Neural progenitor cell (in vitro differentiated cells): ENCODE results near the gene CYP26C1. TPM values are rescaled to one million over a fixed set of nuclear protein-coding genes. Genes with fewer than 3 reads are reported as not detected.

Source experiments
- DNase-seq: peaks from one replicate; pipeline ENCODE4 v3.0.0-alpha.2; 2016; ENCODE audit warnings: low spot score
- H2AFZ ChIP-seq: fragments of 200-600 bp; sonication (generic); replicated peaks from 2 replicates; pipeline ENCODE4 v1.6.1; 2016; ENCODE audit warnings: antibody characterized with exemption
- H3F3A ChIP-seq: fragments of 200-600 bp; sonication (generic); 2 replicates; pipeline ENCODE4 v1.6.1; 2016; ENCODE audit warnings: antibody characterized with exemption, low read depth
- H3K27ac ChIP-seq: fragments of 200-600 bp; sonication (generic); 2 replicates; pipeline ENCODE4 v1.5.1; 2016; ENCODE audit warnings: mild to moderate bottlenecking
- H3K27me3 ChIP-seq: fragments of 200-600 bp; sonication (generic); 2 replicates; pipeline ENCODE4 v1.6.1; 2016; ENCODE audit warnings: mild to moderate bottlenecking, moderate library complexity
- H3K36me3 ChIP-seq: fragments of 200-600 bp; sonication (generic); 2 replicates; pipeline ENCODE4 v1.5.1; 2016
- H3K4me1 ChIP-seq: fragments of 200-600 bp; sonication (generic); 2 replicates; pipeline ENCODE4 v1.6.1; 2016; ENCODE audit warnings: mixed run types
- H3K4me2 ChIP-seq: fragments of 200-600 bp; sonication (generic); 2 replicates; pipeline ENCODE4 v1.6.1; 2016
- H3K4me3 ChIP-seq: fragments of 200-600 bp; sonication (generic); 2 replicates; pipeline ENCODE4 v1.5.1; 2016
- H3K79me2 ChIP-seq: fragments of 200-600 bp; sonication (generic); 2 replicates; pipeline ENCODE4 v1.6.1; 2016; ENCODE audit warnings: low read depth
- H3K9ac ChIP-seq: fragments of 200-600 bp; sonication (generic); 2 replicates; pipeline ENCODE4 v1.6.1; 2016
- H3K9me3 ChIP-seq: fragments of 200-600 bp; sonication (generic); 2 replicates; pipeline ENCODE4 v1.5.1; 2016; ENCODE audit warnings: low read depth
- H4K20me1 ChIP-seq: fragments of 200-600 bp; sonication (generic); 2 replicates; pipeline ENCODE4 v1.6.1; 2016; ENCODE audit warnings: low read depth
- H3K27ac Mint-ChIP-seq: 3 replicates; pipeline ENCODE4 v1.8.0; 2021; ENCODE audit warnings: mixed read lengths
- H3K27me3 Mint-ChIP-seq: 2 replicates; pipeline ENCODE4 v1.8.0; 2022; ENCODE audit warnings: low read depth, mild to moderate bottlenecking, inconsistent platforms, moderate library complexity, mixed read lengths; ENCODE audit not compliant: insufficient read depth
- H3K36me3 Mint-ChIP-seq: 3 replicates; pipeline ENCODE4 v1.8.0; 2021; ENCODE audit warnings: mixed read lengths
- H3K4me1 Mint-ChIP-seq: 3 replicates; pipeline ENCODE4 v1.8.0; 2021; ENCODE audit warnings: mixed read lengths
- H3K4me3 Mint-ChIP-seq: 3 replicates; pipeline ENCODE4 v1.8.0; 2021; ENCODE audit warnings: mild to moderate bottlenecking, moderate library complexity, mixed read lengths
- H3K9me3 Mint-ChIP-seq: 3 replicates; pipeline ENCODE4 v1.8.0; 2020; ENCODE audit warnings: mixed read lengths
- EZH2 ChIP-seq: fragments of 200-600 bp; sonication (generic); IDR thresholded peaks from 2 replicates; pipeline ENCODE4 v1.6.1; 2017; ENCODE audit warnings: antibody characterized with exemption, mild to moderate bottlenecking, moderate library complexity
- EZH2phosphoT487 ChIP-seq: fragments of 200-600 bp; sonication (generic); IDR thresholded peaks from 2 replicates; pipeline ENCODE4 v1.6.1; 2017; ENCODE audit warnings: antibody characterized with exemption
- total RNA-seq: library from RNA; depleted of rRNA; stranded (reverse); fragments of >200 nt; gene quantifications from 2 replicates; pipeline ENCODE4 v1.2.3, GENCODE V29; 2015; ENCODE audit warnings: low replicate concordance
- TF ChIP-seq, protein P1 (sequence below): fragments of 200-600 bp; sonication (generic); IDR thresholded peaks from 2 replicates; pipeline ENCODE4 v1.5.1; 2017; ENCODE audit warnings: antibody characterized with exemption, mild to moderate bottlenecking

CYP26C1 gene
- total RNA-seq, 1 donor from 2014 or later = 0.04 TPM

- no peak overlapping the region for H3K4me2 ChIP-seq
- peaks cover 8% of the 10 kb centered on the region for H3K27me3 Mint-ChIP-seq
- peak; percentile 73 for DNase-seq
- H3K79me2 ChIP-seq = no peaks in the 10 kb centered on the region
- no peak overlapping the region for H3K9ac ChIP-seq
- no peak overlapping the region for H2AFZ ChIP-seq
- no peaks in the 10 kb centered on the region for H3K4me1 ChIP-seq
- H3K4me3 Mint-ChIP-seq = no peak overlapping the region
- H3K4me3 ChIP-seq = no peak overlapping the region
- no peak for TF ChIP-seq EZH2
- no peak for TF ChIP-seq EZH2phosphoT487
- TF ChIP-seq, protein P1, sequence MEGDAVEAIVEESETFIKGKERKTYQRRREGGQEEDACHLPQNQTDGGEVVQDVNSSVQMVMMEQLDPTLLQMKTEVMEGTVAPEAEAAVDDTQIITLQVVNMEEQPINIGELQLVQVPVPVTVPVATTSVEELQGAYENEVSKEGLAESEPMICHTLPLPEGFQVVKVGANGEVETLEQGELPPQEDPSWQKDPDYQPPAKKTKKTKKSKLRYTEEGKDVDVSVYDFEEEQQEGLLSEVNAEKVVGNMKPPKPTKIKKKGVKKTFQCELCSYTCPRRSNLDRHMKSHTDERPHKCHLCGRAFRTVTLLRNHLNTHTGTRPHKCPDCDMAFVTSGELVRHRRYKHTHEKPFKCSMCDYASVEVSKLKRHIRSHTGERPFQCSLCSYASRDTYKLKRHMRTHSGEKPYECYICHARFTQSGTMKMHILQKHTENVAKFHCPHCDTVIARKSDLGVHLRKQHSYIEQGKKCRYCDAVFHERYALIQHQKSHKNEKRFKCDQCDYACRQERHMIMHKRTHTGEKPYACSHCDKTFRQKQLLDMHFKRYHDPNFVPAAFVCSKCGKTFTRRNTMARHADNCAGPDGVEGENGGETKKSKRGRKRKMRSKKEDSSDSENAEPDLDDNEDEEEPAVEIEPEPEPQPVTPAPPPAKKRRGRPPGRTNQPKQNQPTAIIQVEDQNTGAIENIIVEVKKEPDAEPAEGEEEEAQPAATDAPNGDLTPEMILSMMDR = peak; percentile 58
- H3K4me1 Mint-ChIP-seq = no peaks in the 10 kb centered on the region
- H4K20me1 ChIP-seq = no peaks in the 10 kb centered on the region
- no peaks in the 10 kb centered on the region for H3K27me3 ChIP-seq
- no peaks in the 10 kb centered on the region for H3K36me3 Mint-ChIP-seq
- H3K27ac ChIP-seq = no peak overlapping the region
- no peaks in the 10 kb centered on the region for H3F3A ChIP-seq
- no peak overlapping the region for H3K27ac Mint-ChIP-seq
- peaks cover 3% of the 10 kb centered on the region for H3K9me3 Mint-ChIP-seq
- no peaks in the 10 kb centered on the region for H3K36me3 ChIP-seq
- H3K9me3 ChIP-seq = no peaks in the 10 kb centered on the region
These were observed 55.2 kb downstream of the CYP26C1 start for GRCh38 chr10:93115661-93116383.

Other genes with a start within 250 kb of the CYP26C1 start
- 17.3 and 25.6 TPM in 2 replicates for gene EXOC6, start 212.3 kb upstream of the CYP26C1 start, total RNA-seq
- gene CYP26A1, start 13.1 kb downstream of the CYP26C1 start, total RNA-seq = 6.7 and 8.4 TPM in 2 replicates